Measurements from ENCODE around the gene CCDC43.
"Not testable (repeated sequence)": the region's sequence is repeated elsewhere in the genome, so short reads cannot be mapped to it uniquely, and the experiment has no call there.

Gene CCDC43

GRCh38 chr17:44689477-44690217, at the start of gene CCDC43:
Gene CCDC43 (minus strand): TSS chr17:44689776. CDS start chr17:44689753, 23 bp downstream.
- DNase-seq (ENCODE audit: low read depth) = peak; percentile 77

GRCh38 chr17:44738214-44738906, 48.8 kb upstream of the CCDC43 start:
- no peak for DNase-seq (ENCODE audit: low read depth)

- no peak for DNase-seq (ENCODE audit: low read depth)
Measured at GRCh38 chr17:44736551-44737240, 47.1 kb upstream of the CCDC43 start.

GRCh38 chr17:44734272-44734671, 44.7 kb upstream of the CCDC43 start:
- no peak for DNase-seq (ENCODE audit: low read depth)

GRCh38 chr17:44733753-44734152, 44.2 kb upstream of the CCDC43 start:
- DNase-seq (ENCODE audit: low read depth) = no peak

- not testable (repeated sequence) for DNase-seq (ENCODE audit: low read depth)
Measured at GRCh38 chr17:44726121-44726520, 36.5 kb upstream of the CCDC43 start.

- DNase-seq (ENCODE audit: low read depth) = no peak
Measured at GRCh38 chr17:44722254-44722653, 32.7 kb upstream of the CCDC43 start.

- no peak for DNase-seq (ENCODE audit: low read depth)
Measured at GRCh38 chr17:44719444-44719843, 29.9 kb upstream of the CCDC43 start.

- DNase-seq (ENCODE audit: low read depth) = peak; percentile 48
Measured at GRCh38 chr17:44708401-44709263, 19.1 kb upstream of the CCDC43 start, which contains the start of gene DBF4B. Gene DBF4B (plus strand): TSS chr17:44708665. CDS start chr17:44708821, 156 bp downstream.

- DNase-seq (ENCODE audit: low read depth) = no peak
Measured at GRCh38 chr17:44707755-44708400, 18.3 kb upstream of the CCDC43 start.

- not testable (repeated sequence) for DNase-seq (ENCODE audit: low read depth)
Measured at GRCh38 chr17:44700288-44700687, 10.7 kb upstream of the CCDC43 start.

GRCh38 chr17:44693609-44694008, 4.0 kb upstream of the CCDC43 start:
- no peak for DNase-seq (ENCODE audit: low read depth)

- DNase-seq (ENCODE audit: low read depth) = not testable (repeated sequence)
Measured at GRCh38 chr17:44690746-44691306, 1.2 kb upstream of the CCDC43 start.

GRCh38 chr17:44688675-44689476, 700 bp downstream of the CCDC43 start:
- no peak for DNase-seq (ENCODE audit: low read depth)

GRCh38 chr17:44688200-44688599, 1.4 kb downstream of the CCDC43 start:
- DNase-seq (ENCODE audit: low read depth) = no peak

- no peak for DNase-seq (ENCODE audit: low read depth)
Measured at GRCh38 chr17:44687756-44688155, 1.8 kb downstream of the CCDC43 start.

- not testable (repeated sequence) for DNase-seq (ENCODE audit: low read depth)
Measured at GRCh38 chr17:44683303-44683702, 6.3 kb downstream of the CCDC43 start.

GRCh38 chr17:44677136-44677535, 12.4 kb downstream of the CCDC43 start:
- no peak for DNase-seq (ENCODE audit: low read depth)

GRCh38 chr17:44673893-44674292, 15.7 kb downstream of the CCDC43 start:
- DNase-seq (ENCODE audit: low read depth) = no peak

- DNase-seq (ENCODE audit: low read depth) = no peak
Measured at GRCh38 chr17:44672479-44673093, 17.0 kb downstream of the CCDC43 start.

Data from stimulated activated CD8-positive, alpha-beta memory T cell treated with anti-CD3 and anti-CD28 coated beads, Interleukin-15, amount 100 ng/mL, for 24 hours (primary cell).